CD4-positive, alpha-beta T cell treated with Interferon gamma for 1 hour (primary cell): ENCODE data around the gene KRT16.
"Not testable (repeated sequence)": the region's sequence is repeated elsewhere in the genome, so short reads cannot be mapped to it uniquely, and the experiment has no call there.

ENCODE experiments used
- DNase-seq: peaks from one replicate; pipeline ENCODE4 v3.0.0-alpha.2; 2020

The KRT16 gene

GRCh38 chr17:41627316-41628072 is 14.9 kb upstream of the KRT16 start:
- no peak for DNase-seq

GRCh38 chr17:41626914-41627295 is 14.3 kb upstream of the KRT16 start:
- not testable (repeated sequence) for DNase-seq

- DNase-seq: not testable (repeated sequence)
Observed at GRCh38 chr17:41626028-41626913, 13.7 kb upstream of the KRT16 start.

GRCh38 chr17:41625602-41626001 is 13.0 kb upstream of the KRT16 start:
- no peak for DNase-seq

- no peak for DNase-seq
Observed at GRCh38 chr17:41624208-41625101, 11.9 kb upstream of the KRT16 start, which contains the start of gene KRT17. KRT17 (minus strand) TSS chr17:41624575; CDS start chr17:41624509, 66 bp downstream.

GRCh38 chr17:41623184-41623861 is 10.8 kb upstream of the KRT16 start:
- DNase-seq: not testable (repeated sequence)

GRCh38 chr17:41622340-41623183 is 10.0 kb upstream of the KRT16 start:
- DNase-seq: not testable (repeated sequence)

GRCh38 chr17:41621916-41622315 is 9.3 kb upstream of the KRT16 start:
- DNase-seq: no peak

- not testable (repeated sequence) for DNase-seq
Observed at GRCh38 chr17:41621435-41621817, 8.9 kb upstream of the KRT16 start.

- DNase-seq: no peak
Observed at GRCh38 chr17:41620583-41621434, 8.2 kb upstream of the KRT16 start.

GRCh38 chr17:41619927-41620582 is 7.5 kb upstream of the KRT16 start:
- DNase-seq: not testable (repeated sequence)

- DNase-seq: no peak
Observed at GRCh38 chr17:41619036-41619926, 6.7 kb upstream of the KRT16 start.

- no peak for DNase-seq
Observed at GRCh38 chr17:41618341-41619035, 5.9 kb upstream of the KRT16 start.

GRCh38 chr17:41617698-41618097 is 5.1 kb upstream of the KRT16 start:
- no peak for DNase-seq

- no peak for DNase-seq
Observed at GRCh38 chr17:41617136-41617535, 4.6 kb upstream of the KRT16 start.

GRCh38 chr17:41616486-41616885 is 3.9 kb upstream of the KRT16 start:
- not testable (repeated sequence) for DNase-seq

GRCh38 chr17:41615454-41615853 is 2.9 kb upstream of the KRT16 start:
- DNase-seq: no peak

- DNase-seq: not testable (repeated sequence)
Observed at GRCh38 chr17:41614767-41615166, 2.2 kb upstream of the KRT16 start.
